HG02798 (cell line): ENCODE results near the gene CDH5.
"Not testable (repeated sequence)": the region's sequence is repeated elsewhere in the genome, so short reads cannot be mapped to it uniquely, and the experiment has no call there.

Source experiments
- ATAC-seq: cut with Tn5 transposase; IDR thresholded peaks from one replicate; pipeline ENCODE4 v1.9.1; 2021; ENCODE audit warnings: mild to moderate bottlenecking; ENCODE audit not compliant: unreplicated experiment, poor library complexity

CDH5 gene

GRCh38 chr16:66429290-66429962 lies 62.9 kb downstream of the CDH5 start:
- no peak for ATAC-seq

GRCh38 chr16:66430214-66430613 lies 63.7 kb downstream of the CDH5 start:
- no peak for ATAC-seq

- no peak for ATAC-seq
These were observed 65.3 kb downstream of the CDH5 start for GRCh38 chr16:66431760-66432159.

- no peak for ATAC-seq
These were observed 65.9 kb downstream of the CDH5 start for GRCh38 chr16:66432429-66432828.

GRCh38 chr16:66434619-66435430 lies 68.3 kb downstream of the CDH5 start:
- no peak for ATAC-seq

GRCh38 chr16:66435896-66436295 lies 69.4 kb downstream of the CDH5 start:
- ATAC-seq: no peak

- no peak for ATAC-seq
These were observed 71.0 kb downstream of the CDH5 start for GRCh38 chr16:66437391-66437945.

GRCh38 chr16:66438536-66438935 lies 72.0 kb downstream of the CDH5 start:
- no peak for ATAC-seq

- ATAC-seq: no peak
These were observed 72.7 kb downstream of the CDH5 start for GRCh38 chr16:66439051-66439730.

GRCh38 chr16:66440271-66440802 lies 73.8 kb downstream of the CDH5 start:
- ATAC-seq: no peak

- ATAC-seq: no peak
These were observed 74.5 kb downstream of the CDH5 start for GRCh38 chr16:66440970-66441369.

GRCh38 chr16:66441586-66442375 lies 75.3 kb downstream of the CDH5 start:
- no peak for ATAC-seq

- ATAC-seq: no peak
These were observed 76.2 kb downstream of the CDH5 start for GRCh38 chr16:66442502-66443268.

- ATAC-seq: no peak
These were observed 76.8 kb downstream of the CDH5 start for GRCh38 chr16:66443269-66443652.

GRCh38 chr16:66444049-66444481 lies 77.6 kb downstream of the CDH5 start:
- no peak for ATAC-seq

- no peak for ATAC-seq
These were observed 80.2 kb downstream of the CDH5 start for GRCh38 chr16:66446737-66447136.

GRCh38 chr16:66447491-66447890 lies 81.0 kb downstream of the CDH5 start:
- no peak for ATAC-seq

- no peak for ATAC-seq
These were observed 85.1 kb downstream of the CDH5 start for GRCh38 chr16:66451548-66451947.

- ATAC-seq: not testable (repeated sequence)
These were observed 86.7 kb downstream of the CDH5 start for GRCh38 chr16:66453230-66453629.
